VCaP (cell line): ENCODE data around the gene HERC4.
A peak's percentile ranks its signal among the peaks of the same experiment; 100 is the strongest.
"Not testable (repeated sequence)": the region's sequence is repeated elsewhere in the genome, so short reads cannot be mapped to it uniquely, and the experiment has no call there.

Source experiments
- H3K27ac ChIP-seq: fragments of 450-650 bp; 2 replicates; pipeline ENCODE4 v1.5.1; 2017
- CTCF ChIP-seq: fragments of 450-650 bp; conservative IDR thresholded peaks from 2 replicates; pipeline ENCODE4 v1.5.1; 2017; ENCODE audit warnings: mild to moderate bottlenecking, moderate library complexity

Gene HERC4

GRCh38 chr10:67903581-67903980, 171.5 kb downstream of the HERC4 start:
- H3K27ac ChIP-seq: no peak overlapping the region
- no peak for TF ChIP-seq CTCF

- no peak for TF ChIP-seq CTCF
- no peak overlapping the region for H3K27ac ChIP-seq
These were observed 181.4 kb downstream of the HERC4 start for GRCh38 chr10:67893637-67894036.

GRCh38 chr10:67884842-67885670, 190.0 kb downstream of the HERC4 start:
- peak overlapping the region; percentile 96 for H3K27ac ChIP-seq
- no peak; the same call in 1 of the 2 replicates for TF ChIP-seq CTCF

- no peak for TF ChIP-seq CTCF
- peak within 1 kb of the TSS; percentile 96 for H3K27ac ChIP-seq
These were observed 190.7 kb downstream of the HERC4 start, which contains the start of gene SIRT1 for GRCh38 chr10:67884313-67884841. TSS of gene SIRT1 (plus strand) at chr10:67884656. CDS start at chr10:67884722, 66 bp downstream.

GRCh38 chr10:67883710-67884312, 191.3 kb downstream of the HERC4 start:
- no peak for TF ChIP-seq CTCF
- H3K27ac ChIP-seq: peak overlapping the region; percentile 96

- H3K27ac ChIP-seq: no peak overlapping the region
- TF ChIP-seq CTCF: no peak
These were observed 196.9 kb downstream of the HERC4 start for GRCh38 chr10:67878133-67878532.

- H3K27ac ChIP-seq: not testable (repeated sequence)
These were observed 197.7 kb downstream of the HERC4 start for GRCh38 chr10:67877421-67877820.
